GOT3 (cell line): Measurements from ENCODE around the gene OR4M1.
"Not testable (repeated sequence)": the region's sequence is repeated elsewhere in the genome, so short reads cannot be mapped to it uniquely, and the experiment has no call there.

ENCODE experiments used
- DNase-seq: peaks from one replicate; lab custom pipeline; 2025; ENCODE audit warnings: mixed read lengths; lab: John Stamatoyannopoulos, UW

The OR4M1 gene

GRCh38 chr14:19773204-19773603, at the start of gene OR4M1:
Gene OR4M1 (plus strand): TSS chr14:19773504. CDS start chr14:19780323, 6,819 bp downstream.
- not testable (repeated sequence) for DNase-seq

- no peak for DNase-seq
Observed at GRCh38 chr14:19729359-19729758, 43.9 kb upstream of the OR4M1 start.

- no peak for DNase-seq
Observed at GRCh38 chr14:19729763-19730162, 43.5 kb upstream of the OR4M1 start.

DNA sequence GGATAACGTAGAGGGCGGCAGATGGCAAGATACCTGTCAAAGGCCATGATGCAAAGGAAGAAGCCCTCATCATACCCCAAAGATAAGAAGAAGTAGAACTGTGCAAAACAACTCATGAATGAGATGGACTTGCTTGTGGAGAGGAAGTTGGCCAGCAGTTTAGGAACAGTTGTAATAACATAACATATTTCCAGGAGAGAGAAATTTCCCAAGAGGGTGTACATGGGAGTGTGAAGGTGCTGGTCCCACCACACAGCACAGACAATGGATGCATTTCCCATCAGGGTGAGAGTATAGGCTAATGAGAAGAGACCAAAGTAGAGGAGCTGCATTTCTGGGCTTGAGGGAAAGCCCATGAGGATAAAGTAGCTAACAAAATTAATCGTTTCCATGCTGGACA, 39.4 kb upstream of the OR4M1 start:
- DNase-seq: not testable (repeated sequence)

DNA sequence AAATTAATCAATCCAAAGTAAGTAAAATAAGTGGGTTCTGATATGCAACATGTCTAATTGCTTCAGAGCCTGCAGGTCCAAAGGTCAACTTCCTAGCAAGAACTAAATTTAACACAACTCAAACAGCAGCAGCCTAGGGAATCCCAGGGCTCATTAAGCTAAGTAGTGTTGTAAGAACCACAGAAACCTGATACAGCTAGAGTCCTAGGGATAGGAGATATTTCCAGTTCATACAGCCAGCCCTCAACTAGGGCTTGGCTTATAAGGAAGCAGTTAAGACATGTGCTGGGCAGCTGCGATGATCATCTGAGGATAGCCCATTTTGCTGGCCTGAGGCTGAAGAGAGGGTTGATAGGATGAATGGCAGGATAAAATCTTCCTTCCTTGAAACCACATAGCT, 30.0 kb upstream of the OR4M1 start, which contains the start of gene OR4Q3:
Gene OR4Q3 (plus strand): TSS at position 316 of the 400 bp plus-strand sequence.
- no peak for DNase-seq

- DNase-seq: not testable (repeated sequence)
Observed at GRCh38 chr14:19752316-19752715, 21.0 kb upstream of the OR4M1 start.

- no peak for DNase-seq
Observed at GRCh38 chr14:19754172-19754571, 19.1 kb upstream of the OR4M1 start.

DNA sequence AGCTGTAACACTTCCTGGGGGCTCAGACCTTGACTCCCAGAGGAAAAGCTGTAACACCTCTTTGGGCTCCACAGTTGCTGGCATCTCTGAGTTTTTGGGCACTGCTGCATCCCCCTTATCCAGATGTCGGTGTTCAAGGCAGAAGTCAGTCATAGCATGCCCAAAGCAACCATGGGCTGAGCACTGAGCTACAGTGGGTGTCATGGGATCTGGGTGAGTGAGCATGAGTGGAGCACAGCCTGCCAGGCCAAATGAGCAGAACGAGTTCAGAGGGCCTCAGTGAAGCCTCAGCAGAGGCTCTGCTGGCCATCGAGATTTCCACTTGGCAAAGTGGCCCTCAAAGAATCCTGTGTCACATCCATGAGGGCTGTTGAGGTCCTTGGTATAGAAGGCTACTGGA, 1.8 kb upstream of the OR4M1 start:
- DNase-seq: not testable (repeated sequence)

- no peak for DNase-seq
Observed at GRCh38 chr14:19771895-19772430, 1.3 kb upstream of the OR4M1 start.

DNA sequence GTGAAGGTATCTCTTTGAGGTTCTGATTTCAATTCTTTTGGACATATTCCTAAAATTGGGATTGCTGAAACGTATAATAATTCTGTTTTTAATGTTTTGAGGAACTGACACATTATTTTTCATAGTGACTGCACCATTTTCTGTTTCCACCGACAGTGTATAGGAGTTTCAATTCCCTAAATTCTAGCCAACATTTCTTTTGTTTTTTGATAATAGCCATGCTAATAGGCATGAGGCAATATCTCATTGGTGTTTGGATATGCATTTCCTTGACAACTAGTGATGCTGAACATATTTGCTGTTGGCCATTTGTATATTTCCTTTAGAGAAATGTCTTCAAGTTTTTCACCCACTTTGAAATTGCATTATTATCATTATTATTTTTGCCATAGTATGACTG, 850 bp upstream of the OR4M1 start:
- DNase-seq: not testable (repeated sequence)

GRCh38 chr14:19775587-19775986, 2.3 kb downstream of the OR4M1 start:
- no peak for DNase-seq

DNA sequence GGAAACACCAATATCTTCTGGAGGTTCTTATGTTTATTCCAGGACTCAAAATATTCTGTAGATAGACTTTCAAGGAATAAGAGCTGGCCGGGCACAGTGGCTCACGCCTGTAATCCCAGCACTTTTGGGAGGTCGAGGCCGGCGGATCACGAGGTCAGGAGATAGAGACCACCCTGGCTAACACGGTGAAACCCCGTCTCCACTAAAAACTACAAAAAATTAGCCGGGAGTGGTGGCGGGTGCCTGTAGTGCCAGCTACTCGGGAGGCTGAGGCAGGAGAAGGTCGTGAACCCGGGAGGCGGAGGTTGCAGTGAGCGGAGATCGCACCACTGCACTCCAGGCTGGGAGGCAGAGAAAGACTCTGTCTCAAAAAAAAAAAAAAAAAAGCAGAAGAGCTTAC, 12.5 kb downstream of the OR4M1 start:
- not testable (repeated sequence) for DNase-seq

DNA sequence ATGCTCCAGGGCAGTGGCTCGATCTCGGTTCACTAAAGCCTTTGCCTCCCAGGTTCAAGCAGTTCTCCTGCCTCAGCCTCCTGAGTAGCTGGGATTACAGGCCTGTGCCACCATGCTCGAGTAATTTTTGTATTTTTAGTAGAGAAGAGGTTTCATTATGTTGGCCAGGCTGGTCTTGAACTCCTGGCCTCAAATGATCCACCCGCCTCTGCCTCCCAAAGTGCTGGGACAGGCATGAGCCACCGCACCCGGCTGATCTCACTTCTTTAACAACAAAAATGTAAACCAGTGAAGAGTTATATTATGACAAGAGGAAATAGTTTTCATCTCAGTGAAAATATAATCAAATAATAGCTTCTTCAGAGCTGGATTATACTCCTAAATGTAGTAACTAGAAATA, 14.0 kb downstream of the OR4M1 start:
- DNase-seq: not testable (repeated sequence)

DNA sequence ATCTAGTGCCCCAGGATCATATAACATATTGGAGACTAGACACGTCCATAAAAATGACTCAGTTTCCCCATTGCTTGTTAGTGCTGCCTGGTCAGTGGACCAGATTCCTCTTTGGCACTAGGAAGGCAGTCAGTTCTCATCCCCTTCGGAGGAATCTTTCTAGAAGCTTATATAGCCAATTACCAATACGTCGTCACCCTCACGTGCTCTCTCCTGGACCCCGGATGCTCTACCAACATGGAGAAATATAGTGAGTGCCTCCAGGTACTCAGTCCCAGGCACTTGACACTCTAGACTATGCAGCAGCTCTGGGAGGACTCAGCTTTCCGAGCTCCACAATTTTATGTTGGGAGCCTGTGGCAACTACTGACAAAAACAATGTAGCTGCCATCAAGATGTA, 14.8 kb downstream of the OR4M1 start:
- DNase-seq: not testable (repeated sequence)

- DNase-seq: not testable (repeated sequence)
Observed at GRCh38 chr14:19796520-19797108, 23.3 kb downstream of the OR4M1 start.

DNA sequence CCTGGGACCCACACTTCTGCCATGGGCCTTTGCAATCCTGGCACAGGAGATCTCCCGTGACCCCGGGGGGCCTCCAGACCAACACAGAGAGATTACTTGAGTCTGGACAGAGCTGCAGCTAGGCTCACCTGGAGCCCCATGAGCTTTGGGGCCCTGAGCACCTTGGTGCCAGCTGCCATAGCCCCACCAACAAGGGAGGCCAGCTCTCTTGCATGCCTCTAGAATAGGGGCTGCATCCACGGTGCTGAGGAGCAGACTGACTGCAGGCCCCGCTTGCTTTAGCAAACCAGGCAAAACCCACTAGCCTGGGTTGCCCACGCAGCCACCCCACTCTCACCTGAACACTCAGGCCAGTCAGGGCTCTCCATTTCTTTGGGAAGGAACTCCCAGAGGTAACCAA, 26.6 kb downstream of the OR4M1 start:
- no peak for DNase-seq

- DNase-seq: no peak
Observed at GRCh38 chr14:19800282-19801117, 27.2 kb downstream of the OR4M1 start.

DNA sequence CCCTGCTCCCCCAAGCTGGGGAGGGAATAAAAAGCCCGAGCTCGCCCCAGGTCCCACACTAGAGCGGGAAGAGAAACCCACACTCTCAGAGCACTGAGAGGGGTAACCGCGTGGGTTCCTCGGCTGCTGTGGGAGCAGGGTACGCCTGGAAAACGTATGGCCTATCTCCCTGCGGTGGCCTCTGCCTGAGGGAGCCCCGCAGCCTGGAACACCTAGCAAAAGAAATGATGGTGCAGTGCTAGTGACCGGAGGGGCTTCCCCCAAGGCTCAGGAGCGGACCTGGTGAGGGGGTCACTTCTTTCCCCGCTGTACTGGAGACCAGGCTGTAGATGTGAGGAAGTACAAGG, 27.8 kb downstream of the OR4M1 start:
- DNase-seq: no peak

DNA sequence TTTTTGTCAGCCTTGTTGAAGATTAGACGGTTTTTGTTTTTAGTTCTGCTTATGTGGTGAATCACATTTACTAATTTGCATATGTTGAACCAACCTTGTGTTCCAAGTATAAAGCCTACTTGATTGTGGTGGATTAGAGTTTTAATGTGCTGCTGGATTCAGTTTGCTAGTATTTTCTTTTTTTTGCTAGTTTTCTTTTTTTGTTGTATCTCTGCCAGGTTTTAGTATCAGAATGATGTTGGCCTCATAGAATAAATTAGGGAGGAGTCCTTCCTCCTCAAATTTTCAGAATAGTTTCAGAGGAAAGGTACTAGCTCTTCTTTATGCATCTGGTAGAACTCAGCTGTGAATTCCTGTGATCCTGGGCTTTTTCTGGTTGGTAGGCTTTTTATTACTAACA, 30.2 kb downstream of the OR4M1 start, which contains the start of gene OR4N2:
Gene OR4N2 (plus strand): TSS at position 301 of the 400 bp plus-strand sequence. CDS start 23,679 bp downstream, outside the sequence.
- not testable (repeated sequence) for DNase-seq

- DNase-seq: not testable (repeated sequence)
Observed at GRCh38 chr14:19813171-19813920, 40.0 kb downstream of the OR4M1 start.

DNA sequence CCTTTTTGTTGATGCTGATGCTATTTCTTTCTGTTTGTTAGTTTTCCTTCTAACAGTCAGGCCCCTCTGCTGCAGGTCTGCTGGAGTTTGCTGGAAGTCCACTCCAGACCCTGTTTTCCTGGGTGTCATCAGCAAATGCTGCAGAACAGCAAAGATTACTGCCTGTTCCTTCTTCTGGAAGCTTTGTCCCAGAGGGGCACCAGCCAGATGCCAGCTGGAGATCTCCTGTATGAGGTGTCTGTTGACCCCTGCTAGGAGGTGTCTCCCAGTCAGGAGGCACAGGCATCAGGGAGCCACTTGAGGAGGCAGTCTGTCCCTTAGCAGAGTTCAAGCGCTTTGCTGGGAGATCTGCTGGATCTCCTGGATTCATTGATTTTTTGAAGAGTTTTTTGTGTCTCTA, 46.6 kb downstream of the OR4M1 start:
- DNase-seq: not testable (repeated sequence)

- not testable (repeated sequence) for DNase-seq
Observed at GRCh38 chr14:19821016-19821415, 47.7 kb downstream of the OR4M1 start.
